Measurements from ENCODE around the gene HDAC4.

HDAC4 gene

GRCh38 chr2:239379641-239380170 is 21.1 kb downstream of the HDAC4 start:
- H3K4me1 ChIP-seq (ENCODE audit: insufficient read depth, low read length, severe bottlenecking): no peaks in the 10 kb centered on the region
- no peak for TF ChIP-seq CTCF (IDR thresholded peaks at IDR 0.05; ENCODE audit: low read length)
- no peak for TF ChIP-seq EZH2 (IDR thresholded peaks at IDR 0.05; ENCODE audit: borderline replicate concordance, low read length)
- H3K27ac ChIP-seq (ENCODE audit: low read depth, low read length, poor library complexity, severe bottlenecking): no peak overlapping the region
- H3K9me3 ChIP-seq (ENCODE audit: low read length): no peaks in the 10 kb centered on the region
- no peaks in the 10 kb centered on the region for H3F3A ChIP-seq (ENCODE audit: insufficient read depth, low read length)
- H3K4me2 ChIP-seq (ENCODE audit: low read length): no peak overlapping the region
- no peak overlapping the region for H2AFZ ChIP-seq (ENCODE audit: low read length)
- no peaks in the 10 kb centered on the region for H3K9me2 ChIP-seq (ENCODE audit: low read depth, low read length)
- H4K20me1 ChIP-seq (ENCODE audit: insufficient read depth, low read length): no peaks in the 10 kb centered on the region
- no peaks in the 10 kb centered on the region; the same call in 1 of the 2 replicates for H3K27me3 ChIP-seq (ENCODE audit: insufficient read depth, low read length)
- H3K9ac ChIP-seq (ENCODE audit: low read length): no peak overlapping the region
- H3K79me2 ChIP-seq (ENCODE audit: insufficient read depth, low read length): no peaks in the 10 kb centered on the region
- H3K4me3 ChIP-seq (ENCODE audit: low read depth, low read length, poor library complexity, severe bottlenecking): no peak overlapping the region
- no peaks in the 10 kb centered on the region for H3K36me3 ChIP-seq (ENCODE audit: insufficient read depth, low read length)

- Histone ChIP-seq H3K4me2 (ENCODE audit: low read length) (no peak overlapping the region), H4K20me1 (ENCODE audit: insufficient read depth, low read length) (no peaks in the 10 kb centered on the region), H3K4me1 (ENCODE audit: insufficient read depth, low read length, severe bottlenecking) (no peaks in the 10 kb centered on the region), H3K27ac (ENCODE audit: low read depth, low read length, poor library complexity, severe bottlenecking) (no peak overlapping the region), H3K27me3 (ENCODE audit: insufficient read depth, low read length) (no peaks in the 10 kb centered on the region; the same call in 1 of the 2 replicates), H3K9ac (ENCODE audit: low read length) (no peak overlapping the region), H3K4me3 (ENCODE audit: low read depth, low read length, poor library complexity, severe bottlenecking) (no peak overlapping the region), H3F3A (ENCODE audit: insufficient read depth, low read length) (no peaks in the 10 kb centered on the region), H3K9me3 (ENCODE audit: low read length) (no peaks in the 10 kb centered on the region), H3K36me3 (ENCODE audit: insufficient read depth, low read length) (no peaks in the 10 kb centered on the region), H3K79me2 (ENCODE audit: insufficient read depth, low read length) (no peaks in the 10 kb centered on the region), H3K9me2 (ENCODE audit: low read depth, low read length) (no peaks in the 10 kb centered on the region), H2AFZ (ENCODE audit: low read length) (no peak overlapping the region)
- TF ChIP-seq EZH2 (IDR thresholded peaks at IDR 0.05; ENCODE audit: borderline replicate concordance, low read length) (no peak), CTCF (IDR thresholded peaks at IDR 0.05; ENCODE audit: low read length) (no peak)
Observed at GRCh38 chr2:239378918-239379640, 21.7 kb downstream of the HDAC4 start.

- Histone ChIP-seq H3K9me3 (ENCODE audit: low read length) (no peaks in the 10 kb centered on the region), H3K4me3 (ENCODE audit: low read depth, low read length, poor library complexity, severe bottlenecking) (no peak overlapping the region), H3K27me3 (ENCODE audit: insufficient read depth, low read length) (no peaks in the 10 kb centered on the region; the same call in 1 of the 2 replicates), H2AFZ (ENCODE audit: low read length) (no peak overlapping the region), H3K79me2 (ENCODE audit: insufficient read depth, low read length) (no peaks in the 10 kb centered on the region), H3K36me3 (ENCODE audit: insufficient read depth, low read length) (no peaks in the 10 kb centered on the region), H3K27ac (ENCODE audit: low read depth, low read length, poor library complexity, severe bottlenecking) (no peak overlapping the region), H3K4me2 (ENCODE audit: low read length) (no peak overlapping the region), H3K9me2 (ENCODE audit: low read depth, low read length) (no peaks in the 10 kb centered on the region), H4K20me1 (ENCODE audit: insufficient read depth, low read length) (no peaks in the 10 kb centered on the region), H3F3A (ENCODE audit: insufficient read depth, low read length) (no peaks in the 10 kb centered on the region), H3K9ac (ENCODE audit: low read length) (no peak overlapping the region), H3K4me1 (ENCODE audit: insufficient read depth, low read length, severe bottlenecking) (no peaks in the 10 kb centered on the region)
- TF ChIP-seq CTCF (IDR thresholded peaks at IDR 0.05; ENCODE audit: low read length) (no peak), EZH2 (IDR thresholded peaks at IDR 0.05; ENCODE audit: borderline replicate concordance, low read length) (no peak)
Observed at GRCh38 chr2:239378021-239378917, 22.6 kb downstream of the HDAC4 start.
